Lower lobe of right lung (tissue), 2 donors: ENCODE data around the gene B3GNT5. TPM values are rescaled to one million over a fixed set of nuclear protein-coding genes. Genes with fewer than 3 reads are reported as not detected.
A peak's percentile ranks its signal among the peaks of the same experiment; 100 is the strongest.

ENCODE experiments used
- ATAC-seq, 2 donors: fragments of 200-7000 bp; cut with Tn5 transposase; one replicate each; pipeline ENCODE4 v1.9.1; 2020 to 2022; ENCODE audit warnings: mild to moderate bottlenecking in 2 of 2, moderate library complexity in 2 of 2
- DNase-seq: peaks from one replicate; pipeline ENCODE4 v3.0.0-alpha.2; 2020
- H3K27ac ChIP-seq: fragments of 200-600 bp; one replicate; pipeline ENCODE4 v1.8.0; 2022
- H3K27me3 ChIP-seq: fragments of 200-600 bp; one replicate; pipeline ENCODE4 v1.8.0; 2022; ENCODE audit warnings: low read depth
- H3K36me3 ChIP-seq: fragments of 200-600 bp; one replicate; pipeline ENCODE4 v1.8.0; 2022; ENCODE audit warnings: mild to moderate bottlenecking
- H3K4me1 ChIP-seq: fragments of 200-600 bp; one replicate; pipeline ENCODE4 v1.8.0; 2022
- H3K4me3 ChIP-seq: fragments of 200-600 bp; one replicate; pipeline ENCODE4 v1.8.0; 2022; ENCODE audit warnings: mild to moderate bottlenecking
- H3K9me3 ChIP-seq: fragments of 200-600 bp; one replicate; pipeline ENCODE4 v1.8.0; 2022
- CTCF ChIP-seq: fragments of 200-600 bp; IDR thresholded peaks from one replicate; pipeline ENCODE4 v1.8.0; 2022; ENCODE audit warnings: antibody characterized with exemption, mild to moderate bottlenecking
- intact Hi-C: fragments of 100-400 bp; cut with DNase I; formaldehyde crosslinking; loops from one replicate; pipeline ENCODE4 v1.11.0; 2022
- total RNA-seq: library from RNA; stranded (reverse); fragmentation: NEBNext Ultra II Directional; extraction: Animal tissue kit (Norgen Biotek cat#: 25700); gene quantifications from one replicate; pipeline ENCODE4 v1.2.1, GENCODE V29; 2021
- donor health status: DM: no; HTN: yes; CAD: no; lungs with severe emphysema.

The B3GNT5 gene
- total RNA-seq, 1 donor from 2014 or later, result 30.8 TPM

GRCh38 chr3:183285828-183286457 is 32.9 kb downstream of the B3GNT5 start:
- Histone ChIP-seq H3K36me3 (no peaks in the 10 kb centered on the region), H3K27ac (peak overlapping the region; percentile 42), H3K9me3 (no peaks in the 10 kb centered on the region), H3K27me3 (no peaks in the 10 kb centered on the region), H3K4me1 (peaks cover 18% of the 10 kb centered on the region), H3K4me3 (no peak overlapping the region)
- intact Hi-C loops, result no loop called here
- ATAC-seq, result peak; percentile 96
- DNase-seq, result peak; percentile 88
- TF ChIP-seq CTCF, result no peak

GRCh38 chr3:183287301-183287971 is 34.4 kb downstream of the B3GNT5 start:
- H3K4me3 ChIP-seq, result no peak overlapping the region
- TF ChIP-seq CTCF, result no peak
- H3K27ac ChIP-seq, result no peak overlapping the region
- intact Hi-C loops, result no loop called here
- no peaks in the 10 kb centered on the region for H3K27me3 ChIP-seq
- peaks cover 24% of the 10 kb centered on the region for H3K4me1 ChIP-seq
- no peaks in the 10 kb centered on the region for H3K36me3 ChIP-seq
- ATAC-seq (no peak), DNase-seq (no peak)
- H3K9me3 ChIP-seq, result no peaks in the 10 kb centered on the region

GRCh38 chr3:183288117-183288516 is 35.1 kb downstream of the B3GNT5 start:
- DNase-seq (no peak), ATAC-seq (no peak)
- no peak for TF ChIP-seq CTCF
- intact Hi-C loops, result no loop called here
- Histone ChIP-seq H3K4me1 (peaks cover 24% of the 10 kb centered on the region), H3K36me3 (no peaks in the 10 kb centered on the region), H3K27me3 (no peaks in the 10 kb centered on the region), H3K4me3 (no peak overlapping the region), H3K9me3 (no peaks in the 10 kb centered on the region), H3K27ac (no peak overlapping the region)

GRCh38 chr3:183290216-183290615 is 37.2 kb downstream of the B3GNT5 start:
- no peak overlapping the region for H3K4me3 ChIP-seq
- peaks cover 17% of the 10 kb centered on the region for H3K4me1 ChIP-seq
- no peak overlapping the region for H3K27ac ChIP-seq
- ATAC-seq, result no peak
- H3K27me3 ChIP-seq, result no peaks in the 10 kb centered on the region
- no peaks in the 10 kb centered on the region for H3K36me3 ChIP-seq
- DNase-seq, result no peak
- TF ChIP-seq CTCF, result no peak
- intact Hi-C loops, result no loop called here
- no peaks in the 10 kb centered on the region for H3K9me3 ChIP-seq

GRCh38 chr3:183291497-183292031 is 38.5 kb downstream of the B3GNT5 start:
- peak; percentile 28 to 57 for ATAC-seq

More at GRCh38 chr3:183291497-183292031, 38.5 kb downstream of the B3GNT5 start:
- H3K27me3 ChIP-seq, result no peaks in the 10 kb centered on the region
- H3K4me3 ChIP-seq, result no peak overlapping the region
- TF ChIP-seq CTCF, result no peak
- DNase-seq, result no peak
- H3K27ac ChIP-seq, result no peak overlapping the region
- no peaks in the 10 kb centered on the region for H3K36me3 ChIP-seq
- H3K4me1 ChIP-seq, result peaks cover 19% of the 10 kb centered on the region
- intact Hi-C loops, result no loop called here
- no peaks in the 10 kb centered on the region for H3K9me3 ChIP-seq
